ENCODE data around the gene AGAP2. TPM values are rescaled to one million over a fixed set of nuclear protein-coding genes. Genes with fewer than 3 reads are reported as not detected.

AGAP2 gene
- total RNA-seq, 4 donors from 2014 or later = 2.5 to 11.2 (median 3.6) TPM

- H3K36me3 ChIP-seq = peaks cover 0 to 43% (median 23%) of the 10 kb centered on the region in 4 donors
- H3K9me3 ChIP-seq = no peaks in the 10 kb centered on the region
- peak within 1 kb of the TSS; percentile 90 to 95 (median 94) for H3K27ac ChIP-seq (replicated peaks in 1 of 4)
- peaks cover 14 to 32% (median 23%) of the 10 kb centered on the region in 4 donors for H3K4me1 ChIP-seq
- intact Hi-C loops (cut with DNase I) = no loop called here
- no peak for TF ChIP-seq POLR2A (IDR thresholded peaks at IDR 0.05; ENCODE audit: low read depth)
- TF ChIP-seq POLR2AphosphoS5 (IDR thresholded peaks at IDR 0.05) = peak; percentile 80 to 86
- TF ChIP-seq EP300 (IDR thresholded peaks at IDR 0.05) = no peak
- TF ChIP-seq CTCF (IDR thresholded peaks at IDR 0.05) = peak in 1 of 3 experiments; percentile 42
- H3K27me3 ChIP-seq = peaks cover 0 to under 1% (median 0%) of the 10 kb centered on the region in 4 donors
- H3K4me3 ChIP-seq = peak within 1 kb of the TSS; percentile 70 to 82 (median 76)
- WGBS = 0% methylated on average over 17 of the region's 28 CpGs
- DNase-seq (ENCODE audit: extremely low spot score) = peak; percentile 98
Observed at GRCh38 chr12:57771873-57772428, 33.4 kb upstream of the AGAP2 start, which contains the start of gene METTL1. Gene METTL1 (minus strand): TSS chr12:57772105. CDS start chr12:57772083, 22 bp downstream.

- WGBS = 7% methylated on average over 16 of the region's 16 CpGs
- H3K27ac ChIP-seq (replicated peaks in 1 of 4) = peak overlapping the region; percentile 90 to 95 (median 94)
- H3K36me3 ChIP-seq = peaks cover 0 to 43% (median 23%) of the 10 kb centered on the region in 4 donors
- peaks cover 20 to 38% (median 29%) of the 10 kb centered on the region in 4 donors for H3K4me1 ChIP-seq
- H3K9me3 ChIP-seq = no peaks in the 10 kb centered on the region
- TF ChIP-seq CTCF (IDR thresholded peaks at IDR 0.05) (no peak), EP300 (IDR thresholded peaks at IDR 0.05) (no peak), POLR2A (IDR thresholded peaks at IDR 0.05; ENCODE audit: low read depth) (no peak), POLR2AphosphoS5 (IDR thresholded peaks at IDR 0.05) (no peak)
- peak; percentile 98 for DNase-seq (ENCODE audit: extremely low spot score)
- peaks cover 0 to 6% (median 0%) of the 10 kb centered on the region in 4 donors for H3K27me3 ChIP-seq
- intact Hi-C loops (cut with DNase I) = no loop called here
- H3K4me3 ChIP-seq = peak overlapping the region; percentile 70 to 82 (median 76)
Observed at GRCh38 chr12:57771236-57771872, 32.8 kb upstream of the AGAP2 start.

GRCh38 chr12:57770734-57771133 is 32.2 kb upstream of the AGAP2 start:
- Histone ChIP-seq H3K9me3 (no peaks in the 10 kb centered on the region), H3K4me3 (no peak overlapping the region), H3K4me1 (peaks cover 26 to 45% (median 35%) of the 10 kb centered on the region in 4 donors), H3K36me3 (peaks cover 0 to 36% (median 23%) of the 10 kb centered on the region in 4 donors), H3K27me3 (peaks cover 0 to 12% (median 4%) of the 10 kb centered on the region in 4 donors), H3K27ac (replicated peaks in 1 of 4) (peak overlapping the region in 3 of 4 donors; percentile 90 to 95 (median 93))
- no peak for TF ChIP-seq CTCF (IDR thresholded peaks at IDR 0.05)
- TF ChIP-seq POLR2A (IDR thresholded peaks at IDR 0.05; ENCODE audit: low read depth) = no peak
- TF ChIP-seq EP300 (IDR thresholded peaks at IDR 0.05) = no peak
- no peak for TF ChIP-seq POLR2AphosphoS5 (IDR thresholded peaks at IDR 0.05)
- intact Hi-C loops (cut with DNase I) = no loop called here
- DNase-seq (ENCODE audit: extremely low spot score) = no peak
- WGBS = 98% methylated on average over 4 of the region's 4 CpGs

GRCh38 chr12:57769594-57769993 is 31.1 kb upstream of the AGAP2 start:
- intact Hi-C loops (cut with DNase I) = no loop called here
- TF ChIP-seq EP300 (IDR thresholded peaks at IDR 0.05) (no peak), CTCF (IDR thresholded peaks at IDR 0.05) (no peak), POLR2A (IDR thresholded peaks at IDR 0.05; ENCODE audit: low read depth) (no peak), POLR2AphosphoS5 (IDR thresholded peaks at IDR 0.05) (no peak)
- DNase-seq (ENCODE audit: extremely low spot score) = no peak
- 93% methylated on average over 11 of the region's 11 CpGs for WGBS
- peaks cover 37 to 56% (median 47%) of the 10 kb centered on the region in 4 donors for H3K4me1 ChIP-seq
- H3K9me3 ChIP-seq = no peaks in the 10 kb centered on the region
- no peak overlapping the region for H3K4me3 ChIP-seq
- H3K36me3 ChIP-seq = peaks cover 0 to 28% (median 21%) of the 10 kb centered on the region in 4 donors
- no peak overlapping the region for H3K27ac ChIP-seq (replicated peaks in 1 of 4)
- H3K27me3 ChIP-seq = peaks cover 0 to 24% (median 15%) of the 10 kb centered on the region in 4 donors

All from esophagus muscularis mucosa (tissue), 4 donors.